ENCODE measurements around the gene CRABP1.

The CRABP1 gene

GRCh38 chr15:78347586-78348543, 7.7 kb downstream of the CRABP1 start:
- DNase-seq (ENCODE audit: low read depth): no peak

GRCh38 chr15:78350058-78350457, 9.9 kb downstream of the CRABP1 start:
- DNase-seq (ENCODE audit: low read depth): no peak

DNA sequence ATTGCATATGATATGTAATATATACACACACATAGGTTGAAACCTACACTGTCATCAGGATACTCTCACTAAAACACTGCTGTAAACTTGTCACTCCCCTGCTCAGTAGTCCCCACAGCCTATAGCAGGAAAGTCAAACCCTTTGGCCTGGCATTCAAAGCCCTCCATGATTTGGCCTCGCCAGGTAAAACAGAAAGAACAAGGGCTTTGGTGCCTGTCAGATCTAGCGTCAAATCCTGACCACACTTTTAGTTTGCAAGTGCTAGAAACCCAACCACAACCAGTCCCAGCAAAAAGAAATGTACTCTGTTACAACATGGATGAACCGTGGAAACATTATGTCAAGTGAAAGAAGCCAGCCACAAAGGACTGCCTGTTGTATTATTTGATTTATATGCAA, 11.4 kb downstream of the CRABP1 start:
- DNase-seq (ENCODE audit: low read depth): no peak

- no peak for DNase-seq (ENCODE audit: low read depth)
These were observed 12.9 kb downstream of the CRABP1 start for GRCh38 chr15:78353093-78353492.

DNA sequence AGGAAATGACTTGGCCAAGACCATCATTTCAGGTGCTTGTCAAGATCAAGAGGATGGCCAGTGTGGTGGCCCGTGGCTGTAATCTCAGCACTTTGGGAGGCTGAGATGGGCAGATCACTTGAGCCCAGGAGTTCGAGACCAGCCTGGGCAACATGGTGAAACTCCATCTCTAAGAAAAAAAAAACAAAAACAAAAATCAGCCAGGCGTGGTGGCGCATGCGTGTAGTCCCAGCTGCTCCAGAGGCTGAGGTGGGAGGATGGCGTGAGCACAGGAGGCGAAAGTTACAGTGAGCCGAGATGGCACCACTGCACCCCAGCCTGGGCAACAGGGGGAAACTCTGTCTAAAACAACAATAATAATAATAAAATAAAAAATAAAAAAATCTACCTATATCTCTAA, 15.0 kb downstream of the CRABP1 start:
- DNase-seq (ENCODE audit: low read depth): no peak

- DNase-seq (ENCODE audit: low read depth): no peak
These were observed 18.1 kb downstream of the CRABP1 start for GRCh38 chr15:78358102-78358870.

DNA sequence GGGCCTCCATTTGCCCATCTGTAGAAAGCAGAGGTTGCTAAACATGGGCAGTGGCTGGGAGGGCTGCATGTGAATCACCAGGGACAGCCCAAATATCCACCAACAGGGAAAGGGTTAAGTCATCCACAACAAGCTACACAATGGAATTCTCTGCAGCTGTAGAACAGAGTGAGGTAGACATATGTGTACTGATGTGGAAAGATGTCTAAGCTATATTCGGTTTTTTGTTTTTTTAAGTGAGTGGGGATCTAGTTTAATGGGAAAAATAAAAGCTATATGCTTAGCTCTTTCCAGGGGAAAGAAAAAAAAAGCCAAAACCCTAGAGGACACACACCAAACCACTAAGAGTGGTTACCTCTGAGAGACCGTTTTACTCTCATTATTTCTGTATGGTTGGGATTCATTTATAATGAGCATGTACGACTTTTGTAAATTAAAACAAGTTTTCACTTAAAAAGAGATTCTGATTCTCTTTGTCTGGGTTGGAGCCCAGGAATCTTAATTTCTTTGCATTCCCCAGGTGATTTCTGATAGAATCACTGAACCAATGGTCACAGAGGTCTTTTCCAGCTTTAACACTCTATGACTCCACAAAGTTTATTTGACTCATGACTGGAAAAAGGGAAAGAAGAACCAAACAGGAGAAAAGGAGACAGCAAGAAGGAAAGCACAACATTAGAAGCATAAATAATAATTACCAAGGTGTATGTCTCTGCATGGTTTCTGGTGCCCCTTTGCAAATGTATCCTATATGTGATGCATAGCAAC, 19.1 kb downstream of the CRABP1 start:
- no peak for DNase-seq (ENCODE audit: low read depth)

GRCh38 chr15:78360367-78360801, 20.2 kb downstream of the CRABP1 start:
- no peak for DNase-seq (ENCODE audit: low read depth)

DNA sequence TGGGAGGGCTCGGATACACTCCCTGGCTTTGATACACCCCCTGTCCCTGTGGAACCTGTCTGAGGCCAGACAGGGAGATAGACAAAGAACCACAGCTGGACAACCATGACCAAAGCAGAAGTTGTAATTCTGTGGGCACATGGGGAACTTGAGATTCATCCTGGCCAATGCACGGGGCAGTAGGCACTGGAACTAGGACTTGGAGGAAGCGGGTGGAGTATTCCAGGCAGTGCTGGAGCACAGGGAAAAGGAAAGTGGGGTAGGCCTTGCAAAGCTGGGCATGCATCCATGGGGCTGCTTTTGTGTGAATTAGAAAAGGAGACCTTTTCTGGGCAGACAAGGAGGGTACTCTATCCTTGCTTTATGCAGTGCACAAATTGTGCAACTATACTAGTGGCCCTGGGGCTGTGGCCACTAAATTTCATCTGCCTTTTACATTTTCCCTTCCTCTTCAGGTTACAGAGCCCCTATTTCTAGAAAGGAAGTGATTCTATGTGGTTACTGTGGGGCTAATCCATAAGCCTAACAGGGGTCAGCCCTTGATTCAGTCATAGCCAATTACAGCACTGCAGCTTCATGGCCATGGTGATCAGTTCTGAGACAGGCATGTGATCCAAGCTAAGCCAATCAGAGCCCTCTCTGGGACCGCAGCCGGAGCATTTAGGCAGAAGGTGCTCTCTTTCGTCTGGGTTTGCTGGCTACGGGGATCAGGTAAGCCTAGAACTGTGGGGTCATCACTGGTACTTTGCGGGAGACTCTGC, 21.0 kb downstream of the CRABP1 start:
- DNase-seq (ENCODE audit: low read depth): no peak

DNA sequence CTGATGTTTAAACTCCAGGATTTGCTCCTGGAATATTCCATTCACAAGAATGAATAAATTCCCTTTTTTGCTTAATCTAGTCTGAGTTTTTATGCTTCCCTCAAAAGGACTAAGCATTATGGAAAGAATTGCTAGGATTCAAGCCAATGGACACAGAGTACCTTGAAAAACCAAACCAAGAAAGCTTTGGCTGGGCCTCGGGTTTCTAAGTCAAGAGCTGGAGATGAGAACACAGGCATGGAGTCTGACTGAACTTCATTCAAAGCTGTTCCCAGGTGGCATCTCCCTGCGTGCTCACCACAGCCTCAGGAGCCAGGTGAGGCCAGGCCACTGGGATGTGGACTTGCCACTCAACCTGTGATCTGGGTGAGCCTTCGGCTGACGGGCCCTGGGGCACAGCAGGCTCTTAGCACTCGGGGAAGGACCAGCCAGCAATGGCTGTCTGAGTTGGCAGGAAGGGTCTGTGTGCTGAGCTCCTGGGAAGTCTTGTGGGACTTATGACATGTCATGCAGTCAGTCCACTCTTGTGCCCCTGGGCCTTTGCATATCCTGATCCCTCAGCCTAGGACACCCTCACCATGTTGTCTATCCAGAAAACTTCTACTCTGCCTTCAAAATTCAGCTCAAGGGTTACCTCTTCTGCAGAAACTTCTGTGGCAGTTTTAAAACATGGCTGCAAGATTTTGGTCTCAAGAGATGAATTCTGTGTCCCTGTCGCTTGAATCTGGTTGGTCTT, 21.8 kb downstream of the CRABP1 start:
- no peak for DNase-seq (ENCODE audit: low read depth)

- no peak for DNase-seq (ENCODE audit: low read depth)
These were observed 22.7 kb downstream of the CRABP1 start for GRCh38 chr15:78362716-78363380.

- DNase-seq (ENCODE audit: low read depth): no peak
These were observed 23.2 kb downstream of the CRABP1 start for GRCh38 chr15:78363381-78363734.

DNA sequence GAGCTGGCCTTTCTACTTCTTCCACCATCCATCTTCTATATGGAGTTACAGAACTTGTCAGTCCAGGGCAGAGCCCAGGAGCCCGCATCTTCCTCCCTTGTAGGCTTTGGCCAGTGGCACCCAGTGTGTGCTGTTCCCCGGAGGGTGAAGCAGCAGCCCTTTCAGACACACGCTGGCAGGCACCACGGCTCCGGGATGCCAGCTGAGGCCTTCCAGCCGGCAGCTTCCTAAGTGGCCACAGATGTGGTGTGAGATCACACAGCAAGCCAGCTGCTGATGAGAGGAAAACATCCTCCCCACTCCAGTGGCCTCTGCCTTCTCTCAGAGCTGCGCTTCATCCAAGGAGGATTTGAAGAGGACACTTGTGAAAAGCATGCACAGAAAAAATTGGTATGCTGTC, 24.1 kb downstream of the CRABP1 start:
- DNase-seq (ENCODE audit: low read depth): no peak

GRCh38 chr15:78365917-78366316, 25.8 kb downstream of the CRABP1 start:
- DNase-seq (ENCODE audit: low read depth): no peak

DNA sequence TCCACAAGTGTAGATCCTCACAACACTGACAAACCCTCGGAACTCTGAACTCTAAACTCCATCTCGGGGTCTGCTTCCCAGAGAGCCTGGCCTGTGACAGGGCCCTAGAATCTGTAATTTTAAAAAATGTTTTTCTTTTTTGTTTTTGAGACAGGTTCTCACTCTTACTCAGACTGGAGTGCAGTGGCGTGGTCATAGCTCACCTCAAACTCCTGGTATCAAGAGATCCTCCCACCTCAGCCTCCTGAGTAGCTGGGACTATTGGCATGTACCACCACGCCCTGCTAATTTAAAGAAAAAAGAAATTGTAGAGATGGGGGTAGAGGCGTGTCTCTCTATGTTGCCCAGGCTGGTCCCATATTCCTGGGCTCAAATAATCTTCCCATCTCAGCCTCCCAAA, 26.2 kb downstream of the CRABP1 start:
- no peak for DNase-seq (ENCODE audit: low read depth)

DNA sequence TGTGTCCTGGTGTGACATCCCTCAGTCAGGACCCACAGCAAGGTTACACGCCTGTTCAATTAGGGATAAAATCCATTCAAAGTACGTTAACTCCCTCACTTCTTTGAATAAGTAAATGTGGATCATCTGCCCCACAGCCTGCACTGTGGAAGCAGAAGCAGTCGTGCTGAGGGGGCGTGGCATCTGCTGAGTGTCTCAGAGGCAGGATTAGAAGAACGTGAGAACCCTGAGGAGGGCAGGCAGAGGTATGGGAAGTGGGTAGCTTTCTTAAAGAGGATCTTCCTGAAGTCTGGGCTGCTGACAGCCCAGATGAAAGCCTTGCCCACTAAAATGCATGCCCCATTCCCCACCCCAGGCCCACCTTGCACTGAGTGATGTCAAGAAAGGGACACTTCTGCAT, 28.5 kb downstream of the CRABP1 start:
- DNase-seq (ENCODE audit: low read depth): no peak

DNA sequence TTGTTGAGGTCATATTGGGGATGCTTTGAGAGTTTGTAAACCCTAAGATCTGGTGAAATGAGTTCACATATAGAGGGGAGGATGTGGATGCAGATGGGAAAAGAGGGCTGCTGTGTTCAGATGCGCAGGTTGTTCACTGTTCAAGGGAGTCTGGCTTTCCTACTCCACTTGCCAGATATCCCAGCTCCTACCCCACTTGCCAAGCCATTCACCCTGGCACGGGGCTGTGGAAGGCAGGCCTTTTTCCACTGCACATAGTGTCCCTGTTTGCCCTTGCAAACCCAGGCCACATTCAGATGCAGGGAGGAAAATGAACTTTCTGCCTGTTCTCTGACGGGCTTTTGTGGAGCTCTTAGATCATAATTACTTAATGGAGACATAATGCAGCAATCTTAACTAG, 29.0 kb downstream of the CRABP1 start:
- no peak for DNase-seq (ENCODE audit: low read depth)

- DNase-seq (ENCODE audit: low read depth): no peak
These were observed 29.9 kb downstream of the CRABP1 start for GRCh38 chr15:78370013-78370412.

DNA sequence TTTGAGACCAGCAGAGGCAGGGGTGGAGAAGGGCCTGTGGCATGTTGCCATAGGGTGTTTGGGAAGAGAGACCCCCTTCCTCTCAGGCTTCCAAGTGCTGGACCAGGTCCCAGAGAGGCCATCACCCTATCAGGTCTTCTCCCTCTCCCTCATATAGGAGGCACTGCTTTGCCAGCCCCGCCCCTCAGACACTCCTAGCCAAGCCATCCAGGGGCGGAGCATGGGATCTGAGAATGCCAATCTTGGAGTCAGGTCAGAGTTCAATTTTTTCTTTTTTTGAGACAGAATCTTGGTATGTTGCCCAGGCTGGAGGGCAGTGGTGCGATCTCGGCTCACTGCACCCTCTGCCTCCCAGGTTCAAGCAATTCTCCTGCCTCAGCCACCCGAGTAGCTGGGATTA, 32.7 kb downstream of the CRABP1 start:
- DNase-seq (ENCODE audit: low read depth): no peak

All from activated T-helper 9 cell treated with anti-CD3 and anti-CD28 coated beads, Interleukin-2, amount 50 U/mL, for 16 hours (primary cell).